GM18517 (cell line): Measurements from ENCODE around the gene ODF2.
"Not testable (repeated sequence)": the region's sequence is repeated elsewhere in the genome, so short reads cannot be mapped to it uniquely, and the experiment has no call there.

Experiments used
- ATAC-seq: cut with Tn5 transposase; IDR thresholded peaks from one replicate; pipeline ENCODE4 v1.9.1; 2021; ENCODE audit warnings: mild to moderate bottlenecking, moderate library complexity; ENCODE audit not compliant: unreplicated experiment

The ODF2 gene

DNA sequence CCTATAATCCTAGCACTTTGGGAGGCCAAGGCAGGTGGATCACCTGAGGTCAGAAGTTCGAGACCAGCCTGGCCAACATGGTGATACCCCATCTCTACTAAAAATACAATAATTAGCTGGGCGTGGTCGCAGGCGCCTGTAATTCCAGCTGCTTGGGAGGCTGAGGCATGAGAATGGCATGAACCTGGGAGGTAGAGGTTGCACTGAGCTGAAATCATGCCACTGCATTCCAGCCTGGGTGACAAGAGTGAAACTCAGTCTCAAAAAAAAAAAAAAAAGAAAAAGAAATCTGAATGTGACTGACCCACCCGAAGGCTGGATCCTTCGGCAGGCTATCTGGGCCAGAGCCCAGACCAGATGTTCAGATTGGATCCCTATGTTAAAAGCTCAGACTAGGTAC, 32.5 kb upstream of the ODF2 start:
- not testable (repeated sequence) for ATAC-seq

DNA sequence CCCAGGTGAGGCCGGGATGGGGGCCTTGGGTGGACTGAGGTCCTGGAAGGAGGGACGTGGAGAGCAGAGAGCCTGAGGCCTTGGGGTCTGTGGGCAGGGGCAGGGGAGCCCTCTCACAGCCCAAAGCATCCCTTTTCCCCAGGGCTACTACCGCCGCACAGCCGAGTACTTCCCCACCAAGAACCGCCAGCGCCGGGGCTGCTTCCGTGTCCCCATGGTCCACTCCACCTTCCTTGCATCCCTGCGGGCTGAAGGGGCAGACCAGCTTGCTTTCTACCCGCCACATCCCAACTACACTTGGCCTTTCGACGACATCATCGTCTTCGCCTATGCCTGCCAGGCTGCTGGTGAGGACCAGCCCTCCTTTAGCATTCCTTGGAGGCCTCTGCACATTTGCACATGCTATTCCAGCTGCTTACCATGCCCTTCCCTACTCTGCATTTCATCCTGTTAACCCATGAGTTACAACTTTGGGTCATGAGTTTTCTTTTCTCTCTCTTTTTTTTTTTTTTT, 31.5 kb upstream of the ODF2 start:
- ATAC-seq = no peak

DNA sequence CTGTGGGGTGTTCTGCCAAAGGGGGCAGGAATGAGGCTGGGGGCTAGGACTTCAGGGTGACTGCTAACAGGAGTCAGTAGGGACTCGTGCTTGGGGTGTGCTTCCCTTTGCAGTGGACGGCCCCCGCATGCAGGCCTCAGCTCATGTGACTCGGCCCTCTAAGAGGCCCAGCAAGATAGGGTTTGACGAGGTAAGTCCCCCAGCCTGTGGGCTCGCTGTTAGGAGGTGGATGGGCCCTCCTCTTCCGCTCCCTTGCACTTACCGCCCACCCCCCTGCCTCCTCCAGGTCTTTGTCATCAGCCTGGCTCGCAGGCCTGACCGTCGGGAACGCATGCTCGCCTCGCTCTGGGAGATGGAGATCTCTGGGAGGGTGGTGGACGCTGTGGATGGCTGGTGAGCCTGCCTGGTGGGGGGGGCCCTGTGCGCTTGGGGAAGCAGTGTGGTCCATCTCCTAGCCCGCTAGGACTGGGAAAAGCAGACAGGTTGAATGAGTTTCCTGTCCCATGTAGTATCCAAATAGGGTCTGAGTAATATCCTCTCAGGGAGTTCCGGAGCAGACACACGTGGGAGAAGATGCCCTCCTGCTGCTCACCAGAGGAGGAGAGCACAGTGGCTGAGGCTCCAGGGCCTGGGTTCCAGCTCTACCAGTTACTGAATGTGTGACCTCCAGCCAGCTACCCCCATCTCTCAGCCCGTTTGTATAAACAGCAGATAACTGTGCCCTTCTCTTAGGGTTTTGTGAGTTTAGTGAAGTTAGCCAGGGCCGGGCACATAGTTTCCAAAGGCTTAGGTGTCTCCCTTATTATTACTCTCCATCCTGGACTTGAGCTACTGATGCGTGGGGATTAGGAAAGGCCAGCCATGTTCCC, 26.9 kb upstream of the ODF2 start:
- ATAC-seq = no peak

DNA sequence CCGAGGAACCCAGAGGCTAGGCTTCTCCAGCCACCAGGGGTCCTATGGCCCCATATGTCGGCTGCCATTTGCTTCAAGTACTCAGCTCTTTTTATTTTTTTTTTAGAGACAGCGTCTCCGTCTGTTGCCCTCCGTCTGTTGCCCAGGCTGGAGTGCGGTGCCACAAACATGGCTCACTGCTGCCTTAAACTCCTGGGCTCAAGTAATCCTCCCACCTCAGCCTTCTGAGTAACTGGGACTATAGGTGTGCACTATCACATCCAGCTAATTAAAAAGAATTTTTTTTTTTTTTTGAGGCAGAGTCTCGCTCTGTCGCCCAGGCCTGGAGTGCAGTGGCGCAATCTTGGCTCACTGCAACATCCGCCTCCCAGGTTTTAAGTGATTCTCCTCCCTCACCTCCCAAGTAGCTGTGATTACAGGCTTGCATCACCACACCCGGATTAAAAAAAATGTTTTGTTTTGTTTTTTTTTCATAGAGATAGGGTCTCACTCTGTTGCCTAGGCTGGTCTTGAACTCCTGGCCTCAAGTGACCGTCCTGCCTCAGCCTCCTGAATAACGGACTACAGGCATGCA, 26.2 kb upstream of the ODF2 start:
- ATAC-seq = no peak

DNA sequence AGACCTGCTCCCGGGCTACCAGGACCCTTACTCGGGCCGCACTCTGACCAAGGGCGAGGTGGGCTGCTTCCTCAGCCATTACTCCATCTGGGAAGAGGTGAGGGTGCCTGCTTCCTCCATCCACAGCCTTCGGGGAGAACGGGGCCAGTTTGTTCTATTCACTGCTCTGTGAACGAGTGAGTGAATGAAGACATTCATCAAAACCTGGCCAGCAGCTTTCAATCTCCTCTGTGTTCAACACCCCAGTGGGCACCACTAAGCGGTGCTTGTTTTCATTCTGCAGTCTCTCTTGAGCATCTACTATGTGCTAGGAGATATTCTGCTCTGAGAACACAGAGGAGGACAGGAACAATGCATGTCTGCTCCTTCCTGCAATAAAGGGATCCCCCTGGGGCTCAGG, 24.6 kb upstream of the ODF2 start:
- no peak for ATAC-seq

DNA sequence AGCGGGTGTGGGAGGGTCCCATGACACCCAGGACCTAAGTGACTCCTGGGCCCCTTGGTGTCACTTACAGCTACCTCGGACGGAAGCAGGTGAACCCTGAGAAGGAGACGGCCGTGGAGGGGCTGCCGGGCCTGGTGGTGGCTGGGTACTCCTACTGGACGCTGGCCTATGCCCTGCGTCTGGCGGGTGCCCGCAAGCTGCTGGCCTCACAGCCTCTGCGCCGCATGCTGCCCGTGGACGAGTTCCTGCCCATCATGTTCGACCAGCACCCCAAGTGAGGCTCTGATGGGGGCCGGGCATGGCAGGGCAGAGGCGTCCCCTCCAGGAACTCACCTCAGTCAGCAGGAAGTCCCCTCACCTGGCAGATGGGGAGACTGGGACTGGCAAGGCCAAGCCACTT, 21.5 kb upstream of the ODF2 start:
- ATAC-seq = no peak

DNA sequence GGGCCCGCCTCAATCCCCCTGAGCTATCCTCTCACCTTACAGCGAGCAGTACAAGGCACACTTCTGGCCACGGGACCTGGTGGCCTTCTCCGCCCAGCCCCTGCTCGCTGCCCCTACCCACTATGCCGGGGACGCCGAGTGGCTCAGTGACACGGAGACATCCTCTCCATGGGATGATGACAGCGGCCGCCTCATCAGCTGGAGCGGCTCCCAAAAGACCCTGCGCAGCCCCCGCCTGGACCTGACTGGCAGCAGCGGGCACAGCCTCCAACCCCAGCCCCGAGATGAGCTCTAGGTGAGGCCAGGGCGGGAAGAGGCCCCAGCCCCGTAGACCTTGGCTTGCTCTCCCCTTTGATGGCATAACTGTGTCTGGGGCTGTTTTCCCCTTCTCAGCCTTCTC, 20.2 kb upstream of the ODF2 start:
- ATAC-seq = no peak

DNA sequence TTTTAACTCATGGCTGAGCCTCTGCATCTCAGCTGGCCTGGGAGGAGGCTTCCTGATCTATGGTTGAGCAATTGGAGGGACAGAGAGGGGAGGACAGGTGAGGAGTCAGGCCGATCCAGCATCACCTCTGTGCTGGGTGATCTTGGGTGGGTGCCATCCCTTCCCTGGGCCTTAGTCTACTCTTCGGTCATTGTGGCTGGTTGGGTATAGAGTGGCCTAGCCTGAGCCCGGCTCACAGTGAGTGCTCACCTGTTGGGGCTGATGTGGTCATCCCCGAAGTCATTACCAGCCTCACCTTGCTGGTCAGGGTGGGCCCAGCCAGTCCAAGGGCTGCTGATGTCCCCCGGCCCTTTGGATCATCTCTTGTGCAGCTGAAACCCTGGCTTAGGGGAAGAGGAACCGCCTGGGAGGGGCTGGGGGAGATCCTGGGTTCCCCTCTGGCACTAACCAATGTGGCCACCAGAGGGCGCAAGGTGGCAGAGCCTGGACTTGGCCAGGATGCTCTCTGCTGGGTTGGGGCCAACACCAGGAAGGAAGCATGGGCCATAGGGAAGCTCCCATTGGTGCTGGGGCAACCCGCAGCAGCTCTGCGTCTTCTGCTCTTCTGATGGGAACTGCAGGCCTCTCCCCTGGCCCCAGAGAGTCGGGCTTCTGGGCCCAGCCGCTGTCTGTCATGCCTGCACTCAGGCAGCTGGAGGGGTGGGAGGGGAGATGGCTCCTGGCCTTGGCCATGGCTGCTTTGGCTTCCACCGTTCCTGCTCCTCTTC, 17.3 kb upstream of the ODF2 start:
- no peak for ATAC-seq

DNA sequence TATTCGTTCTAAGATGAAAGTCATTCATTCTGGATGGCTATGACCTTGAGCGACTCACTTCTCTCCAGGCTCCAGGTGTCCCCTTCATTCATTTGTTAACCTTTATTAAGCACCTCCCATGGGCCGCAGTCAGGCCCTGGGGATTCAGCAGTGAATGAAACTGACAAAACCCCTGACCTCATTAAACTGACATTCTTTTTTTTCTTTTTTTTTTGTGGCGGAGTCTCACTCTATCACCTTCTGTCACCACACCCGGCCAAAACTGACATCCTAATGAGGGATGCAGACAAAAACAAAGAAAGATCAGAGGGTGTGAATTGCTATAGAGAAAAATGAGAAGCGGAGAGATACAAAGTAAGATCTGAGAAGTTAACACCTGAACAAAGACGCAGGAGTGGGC, 16.5 kb upstream of the ODF2 start:
- ATAC-seq = no peak

DNA sequence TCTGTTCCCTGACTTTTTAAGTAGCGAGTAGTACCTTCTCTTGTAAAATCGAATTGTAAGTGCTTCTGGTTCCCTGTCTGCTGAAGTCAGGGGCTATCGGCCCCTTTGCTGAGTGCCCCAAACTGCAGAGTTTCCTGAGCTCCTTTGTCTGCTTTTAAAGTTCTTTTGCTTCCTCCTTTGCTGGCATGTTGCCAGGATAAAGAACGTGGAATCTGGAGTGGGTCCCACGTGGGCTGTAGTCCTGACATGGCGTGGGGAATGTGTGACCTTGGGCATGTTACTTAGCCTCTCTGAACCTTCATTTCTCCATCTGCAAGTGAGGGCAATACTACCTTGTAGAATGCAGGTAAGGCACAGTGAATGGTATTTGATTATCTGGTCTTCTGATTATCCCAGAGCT, 13.7 kb upstream of the ODF2 start:
- no peak for ATAC-seq

DNA sequence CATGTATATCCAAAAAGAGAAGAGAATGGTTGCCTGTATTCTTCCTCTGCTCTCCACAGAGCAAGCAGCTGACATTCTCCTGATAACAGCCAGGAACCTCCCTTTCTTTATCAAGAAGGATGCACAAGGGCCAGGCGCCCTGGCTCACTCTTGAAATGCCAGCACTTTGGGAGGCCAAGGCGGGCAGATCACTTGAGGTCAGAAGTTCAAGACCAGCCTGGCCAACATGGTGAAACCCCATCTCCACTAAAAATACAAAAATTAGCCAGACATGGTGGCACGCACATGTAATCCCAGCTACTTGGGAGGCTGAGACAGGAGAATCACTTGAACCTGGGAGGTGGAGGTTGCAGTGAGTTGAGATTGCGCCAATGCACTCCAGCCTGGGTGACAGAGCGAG, 9.3 kb upstream of the ODF2 start:
- ATAC-seq = not testable (repeated sequence)

DNA sequence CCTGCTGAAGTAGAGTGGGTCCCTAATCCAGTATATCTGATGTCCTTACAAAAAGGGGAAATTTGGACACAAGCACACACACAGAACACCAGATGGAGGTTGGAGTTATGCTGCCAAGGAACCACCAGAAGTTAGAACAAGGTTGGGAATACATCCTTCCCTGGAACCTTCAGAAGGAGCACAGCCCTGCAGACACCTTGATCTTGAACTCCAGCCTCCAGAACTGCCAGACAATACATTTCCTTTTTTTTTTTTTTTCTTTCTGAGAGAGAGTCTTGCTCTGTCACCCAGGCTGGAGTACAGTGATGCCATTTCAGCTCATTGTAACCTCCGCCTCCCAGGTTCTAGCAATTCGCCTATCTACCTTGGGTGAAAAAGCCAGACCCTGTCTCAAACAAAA, 7.1 kb upstream of the ODF2 start:
- ATAC-seq = no peak

DNA sequence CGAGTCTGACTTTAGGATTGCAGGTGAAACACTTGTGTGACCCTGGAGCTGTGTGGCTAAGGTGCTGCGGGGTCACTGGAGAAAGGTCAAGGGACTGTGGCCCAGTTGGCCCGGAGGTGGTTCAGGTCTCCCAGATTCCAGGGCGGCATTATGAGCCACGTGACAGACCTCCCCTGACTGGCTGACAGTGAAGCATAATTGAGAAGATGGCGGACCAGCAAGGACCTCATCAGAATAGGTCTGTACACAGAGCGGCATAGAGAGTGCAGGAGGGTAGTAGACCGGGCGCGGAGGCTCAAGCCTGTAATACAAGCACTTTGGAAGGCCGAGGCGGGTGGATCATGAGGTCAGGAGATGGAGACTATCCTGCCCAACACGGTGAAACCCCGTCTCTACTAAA, 815 bp upstream of the ODF2 start:
- ATAC-seq = no peak

DNA sequence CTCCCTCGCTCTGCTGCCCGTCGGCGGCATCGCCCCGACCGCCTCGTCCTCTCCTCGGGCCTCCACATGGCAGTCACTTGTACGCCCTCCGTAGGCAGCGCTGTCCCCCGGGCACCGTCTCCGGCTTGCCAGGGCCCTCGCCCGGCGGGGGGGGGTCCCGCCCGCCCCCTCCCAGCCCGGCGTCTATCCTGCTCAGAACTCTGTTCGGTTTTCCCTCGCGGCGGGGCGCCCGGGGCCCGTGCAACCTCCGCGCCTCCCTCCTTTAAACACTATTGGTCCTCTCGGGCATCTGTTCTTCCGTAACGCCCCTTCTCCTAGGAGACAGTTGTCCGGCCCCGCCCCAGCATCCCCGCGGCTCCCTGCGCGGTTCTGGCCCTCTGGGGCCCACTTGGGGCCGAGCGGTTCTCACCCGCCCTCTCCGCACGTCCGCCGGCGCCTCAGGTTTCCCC, 831 bp downstream of the ODF2 start:
- peak; percentile 55 for ATAC-seq

DNA sequence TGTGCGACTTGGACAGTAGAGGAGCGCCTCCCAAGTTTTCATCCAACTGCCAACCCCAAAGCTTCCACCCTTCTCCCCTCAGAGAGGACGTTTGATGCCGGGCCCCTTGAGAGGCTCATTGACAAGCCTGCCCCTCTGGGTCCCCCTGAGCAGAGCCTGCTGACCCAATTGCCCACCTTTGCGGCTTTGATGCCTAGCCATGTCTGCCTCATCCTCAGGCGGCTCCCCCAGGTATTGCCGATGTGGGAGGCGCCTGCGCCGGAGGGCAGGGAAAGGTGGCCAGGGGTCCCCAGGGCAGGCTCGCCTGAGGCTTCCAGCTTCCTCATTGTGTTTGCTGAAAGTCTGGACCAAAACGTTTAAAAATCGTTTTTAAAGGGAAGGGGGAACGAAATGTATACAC, 1.4 kb downstream of the ODF2 start:
- no peak for ATAC-seq

DNA sequence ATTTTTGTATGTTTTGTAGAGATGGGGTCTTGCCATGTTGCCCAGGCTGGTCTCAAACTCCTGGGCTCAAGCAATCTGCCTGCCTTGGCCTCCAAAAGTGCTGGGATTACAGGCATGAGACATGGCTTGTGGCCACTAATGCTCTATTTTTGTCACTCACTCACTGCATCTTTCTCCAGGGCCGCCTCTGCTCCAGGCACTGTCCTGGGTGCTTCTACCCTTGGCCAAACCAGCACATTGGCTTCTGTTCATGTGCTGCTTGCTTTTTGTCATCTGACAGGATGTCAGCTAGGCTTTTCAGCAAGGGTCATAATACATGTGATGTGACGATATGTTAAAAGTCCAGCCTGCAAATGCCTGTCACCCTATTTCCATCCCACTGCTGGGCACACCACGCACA, 3.2 kb downstream of the ODF2 start:
- ATAC-seq = no peak

DNA sequence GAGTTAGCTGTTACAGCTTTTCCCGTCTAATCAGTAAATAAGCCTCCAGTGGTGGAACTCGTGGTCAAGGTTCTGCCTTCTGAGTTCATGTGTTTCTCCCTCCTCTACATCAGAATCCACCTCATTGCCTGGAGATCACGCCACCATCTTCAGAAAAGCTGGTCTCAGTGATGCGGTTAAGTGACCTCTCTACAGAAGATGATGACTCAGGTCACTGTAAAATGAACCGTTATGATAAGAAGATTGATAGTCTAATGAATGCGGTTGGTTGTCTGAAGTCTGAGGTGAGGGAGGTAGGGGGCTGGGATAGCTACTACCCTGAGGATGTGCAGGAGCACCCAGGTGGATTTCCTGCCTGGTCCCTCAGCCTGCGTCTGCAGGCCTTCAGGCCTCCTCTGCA, 13.3 kb downstream of the ODF2 start:
- ATAC-seq = no peak

DNA sequence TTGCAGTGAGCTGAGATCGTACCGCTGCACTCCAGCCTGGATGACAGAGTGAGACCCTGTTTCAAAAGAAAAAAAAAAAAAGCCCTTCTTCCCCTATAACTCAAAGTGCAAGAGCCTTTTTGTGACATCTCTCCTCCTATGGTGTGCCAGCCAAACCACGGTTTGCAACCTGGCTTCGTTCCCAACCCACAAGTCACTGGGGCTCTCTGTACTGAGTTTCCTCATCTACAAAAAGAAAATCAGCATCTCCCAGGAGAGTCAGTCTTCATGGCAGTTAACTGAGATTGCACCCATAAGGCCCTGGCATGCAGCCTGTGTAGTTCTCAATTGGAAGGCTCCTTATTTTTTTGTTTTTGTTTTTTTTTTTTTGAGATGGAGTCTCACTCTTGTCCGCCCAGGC, 14.8 kb downstream of the ODF2 start:
- no peak for ATAC-seq

DNA sequence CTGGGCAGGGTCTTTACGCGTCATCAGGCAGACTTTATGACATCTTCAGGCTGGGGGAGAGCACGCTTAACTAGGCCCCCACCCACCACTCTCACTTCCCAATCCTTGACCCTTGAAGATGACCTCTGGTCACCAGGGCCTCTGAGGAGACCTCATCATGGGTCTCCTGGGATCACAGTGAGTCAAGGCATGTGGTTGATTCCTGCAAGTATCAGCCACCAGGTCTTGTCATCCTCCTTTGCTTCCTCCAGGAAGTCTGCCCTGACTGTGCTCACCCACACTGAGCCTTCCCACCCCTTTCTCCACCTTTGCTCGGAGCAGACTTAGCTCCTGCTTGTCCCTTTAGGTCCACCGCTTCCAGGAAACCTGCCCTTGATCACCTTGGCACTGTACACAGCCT, 17.3 kb downstream of the ODF2 start:
- ATAC-seq = no peak

DNA sequence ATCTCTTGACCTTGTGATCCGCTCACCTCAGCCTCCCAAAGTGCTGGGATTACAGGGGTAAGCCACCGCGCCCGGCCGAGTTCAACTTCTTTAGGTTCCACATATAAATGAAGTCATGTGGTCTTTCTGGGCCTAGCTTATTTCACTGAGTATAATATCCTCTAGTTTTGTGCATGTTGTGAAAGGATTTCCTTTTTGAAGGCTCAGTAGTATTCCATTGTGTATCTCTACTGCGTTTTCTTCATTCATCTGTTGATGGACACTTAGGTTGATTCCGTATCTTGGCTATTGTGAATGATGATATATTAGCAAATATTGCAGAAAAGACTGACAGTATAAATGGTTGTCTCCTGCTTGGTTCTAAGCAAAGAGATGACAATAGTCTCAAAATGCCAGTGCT, 20.1 kb downstream of the ODF2 start:
- ATAC-seq = no peak

DNA sequence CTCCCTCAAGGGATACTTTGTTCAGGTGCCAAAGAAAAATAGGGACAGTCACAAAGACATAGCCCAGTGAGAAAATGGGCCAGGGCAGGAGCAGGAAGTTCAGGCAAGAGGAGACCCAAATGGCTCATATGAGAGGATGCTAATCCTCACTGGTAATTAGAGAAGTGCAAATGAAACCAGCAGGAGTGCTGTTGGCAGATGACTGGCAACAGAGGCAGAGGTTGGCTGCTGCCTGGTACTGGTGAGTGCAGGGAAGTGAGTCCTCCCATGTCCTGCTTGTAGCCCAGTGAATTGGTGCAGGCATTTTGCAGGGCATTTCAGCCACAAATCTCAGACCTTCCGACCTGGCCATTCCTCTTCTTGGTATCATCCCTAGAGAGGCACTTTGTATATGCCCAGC, 23.5 kb downstream of the ODF2 start:
- no peak for ATAC-seq

DNA sequence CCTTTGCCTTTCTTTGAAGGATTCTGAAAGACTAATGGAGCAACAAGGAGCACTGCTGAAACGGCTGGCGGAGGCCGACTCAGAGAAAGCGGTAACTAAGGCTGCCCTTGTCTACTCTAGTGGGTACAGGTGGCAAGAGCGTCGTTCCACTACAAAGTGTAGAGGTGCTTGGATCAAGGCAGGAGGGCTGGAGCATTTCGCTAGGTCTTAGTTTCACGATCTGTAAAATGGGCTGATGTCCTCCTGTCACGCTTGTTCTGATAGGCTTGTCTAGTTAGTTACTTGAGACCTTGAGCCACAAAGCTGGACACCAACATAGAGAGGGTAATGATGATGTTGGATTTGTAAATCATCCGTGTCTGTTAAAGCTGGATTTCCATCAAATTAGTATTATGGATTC, 25.8 kb downstream of the ODF2 start:
- ATAC-seq = no peak
